22Rv1 (cell line): ENCODE data around the gene OR8B3.
A peak's percentile ranks its signal among the peaks of the same experiment; 100 is the strongest.

Source experiments
- CTCF ChIP-seq: fragments of 450-650 bp; IDR thresholded peaks from 2 replicates; pipeline ENCODE4 v1.5.1; 2017; ENCODE audit warnings: mild to moderate bottlenecking
- ZFX ChIP-seq: fragments of 450-650 bp; IDR thresholded peaks from 2 replicates; pipeline ENCODE4 v1.6.1; 2017; ENCODE audit warnings: antibody characterized with exemption, borderline replicate concordance

DNA sequence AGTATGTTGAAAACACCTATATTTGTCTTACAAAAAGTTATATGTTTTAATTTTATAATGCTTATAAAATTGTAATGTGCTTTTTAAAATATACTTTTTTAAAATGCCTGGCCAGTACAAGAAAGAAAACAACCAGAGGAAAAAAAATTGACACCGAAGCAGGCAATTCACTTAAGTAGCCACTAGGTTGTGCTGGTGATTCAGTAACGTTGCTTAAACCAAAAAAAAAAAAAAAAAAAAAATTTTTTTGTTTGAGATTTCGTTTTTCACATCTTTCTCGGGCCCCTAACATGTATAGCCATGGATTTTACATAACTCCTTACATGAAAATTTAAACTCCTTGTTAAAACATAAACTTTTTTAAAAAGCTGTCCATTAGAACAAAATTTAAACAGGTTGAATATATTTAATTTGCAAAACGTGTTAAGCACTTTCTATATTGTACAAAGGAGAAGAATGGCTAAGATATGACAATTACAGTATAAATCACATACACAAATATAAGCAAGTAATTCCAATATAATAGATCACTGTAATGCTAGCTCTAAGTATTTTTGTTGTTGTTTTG lies 16.6 kb upstream of the OR8B3 start:
- TF ChIP-seq ZFX: no peak
- peak; percentile 70 for TF ChIP-seq CTCF
